ENCODE results near the gene F2. TPM values are rescaled to one million over a fixed set of nuclear protein-coding genes. Genes with fewer than 3 reads are reported as not detected.

F2 gene
- total RNA-seq, 1 donor: not detected

GRCh38 chr11:46684367-46684766 lies 34.6 kb upstream of the F2 start:
- peaks cover 3% of the 10 kb centered on the region for H4K20me1 ChIP-seq (ENCODE audit: insufficient read depth, low read length)
- no peak for TF ChIP-seq CTCF (IDR thresholded peaks at IDR 0.05; ENCODE audit: extremely low read depth, low read depth, low read length)
- H3K4me3 ChIP-seq (ENCODE audit: insufficient read depth, low read length): no peak overlapping the region
- H3K27ac ChIP-seq (ENCODE audit: low read depth, low read length): no peak overlapping the region
- H3K4me1 ChIP-seq (ENCODE audit: insufficient read depth, low read length): peaks cover 11% of the 10 kb centered on the region
- no peaks in the 10 kb centered on the region for H3K9me3 ChIP-seq (ENCODE audit: low read depth, low read length)
- H3K4me2 ChIP-seq (ENCODE audit: insufficient read depth, low read length): no peak overlapping the region
- peaks cover 59% of the 10 kb centered on the region for H3K36me3 ChIP-seq (ENCODE audit: insufficient read depth, low read length)
- no peaks in the 10 kb centered on the region for H3K27me3 ChIP-seq (ENCODE audit: insufficient read depth, low read length)
- DNase-seq (ENCODE audit: insufficient read length, low spot score, missing footprints): peak; percentile 85
- H2AFZ ChIP-seq (ENCODE audit: low read length): no peak overlapping the region
- peaks cover 14% of the 10 kb centered on the region for H3K79me2 ChIP-seq (ENCODE audit: insufficient read depth, low read length)

GRCh38 chr11:46686886-46687795 lies 31.9 kb upstream of the F2 start:
- no peak for TF ChIP-seq CTCF (IDR thresholded peaks at IDR 0.05; ENCODE audit: extremely low read depth, low read depth, low read length)
- H3K79me2 ChIP-seq (ENCODE audit: insufficient read depth, low read length): peaks cover 19% of the 10 kb centered on the region
- H3K9me3 ChIP-seq (ENCODE audit: low read depth, low read length): no peaks in the 10 kb centered on the region
- H3K4me1 ChIP-seq (ENCODE audit: insufficient read depth, low read length): peaks cover 11% of the 10 kb centered on the region
- no peaks in the 10 kb centered on the region for H3K27me3 ChIP-seq (ENCODE audit: insufficient read depth, low read length)
- H2AFZ ChIP-seq (ENCODE audit: low read length): no peak overlapping the region
- H3K27ac ChIP-seq (ENCODE audit: low read depth, low read length): peak overlapping the region; percentile 69
- peaks cover 40% of the 10 kb centered on the region for H3K36me3 ChIP-seq (ENCODE audit: insufficient read depth, low read length)
- H4K20me1 ChIP-seq (ENCODE audit: insufficient read depth, low read length): peaks cover 3% of the 10 kb centered on the region
- no peak overlapping the region for H3K4me3 ChIP-seq (ENCODE audit: insufficient read depth, low read length)
- DNase-seq (ENCODE audit: insufficient read length, low spot score, missing footprints): peak; percentile 98
- H3K4me2 ChIP-seq (ENCODE audit: insufficient read depth, low read length): peak overlapping the region; percentile 13

- Histone ChIP-seq H4K20me1 (ENCODE audit: insufficient read depth, low read length) (peaks cover under 1% of the 10 kb centered on the region), H2AFZ (ENCODE audit: low read length) (no peak overlapping the region), H3K27me3 (ENCODE audit: insufficient read depth, low read length) (no peaks in the 10 kb centered on the region), H3K4me1 (ENCODE audit: insufficient read depth, low read length) (peaks cover 19% of the 10 kb centered on the region), H3K4me3 (ENCODE audit: insufficient read depth, low read length) (no peak overlapping the region), H3K27ac (ENCODE audit: low read depth, low read length) (no peak overlapping the region), H3K79me2 (ENCODE audit: insufficient read depth, low read length) (peaks cover 28% of the 10 kb centered on the region), H3K9me3 (ENCODE audit: low read depth, low read length) (no peaks in the 10 kb centered on the region), H3K4me2 (ENCODE audit: insufficient read depth, low read length) (no peak overlapping the region), H3K36me3 (ENCODE audit: insufficient read depth, low read length) (peaks cover 51% of the 10 kb centered on the region)
- no peak for DNase-seq (ENCODE audit: insufficient read length, low spot score, missing footprints)
- no peak for TF ChIP-seq CTCF (IDR thresholded peaks at IDR 0.05; ENCODE audit: extremely low read depth, low read depth, low read length)
Measured at GRCh38 chr11:46690702-46691101, 28.3 kb upstream of the F2 start.

- Histone ChIP-seq H3K4me3 (ENCODE audit: insufficient read depth, low read length) (no peak overlapping the region), H3K79me2 (ENCODE audit: insufficient read depth, low read length) (peaks cover 38% of the 10 kb centered on the region), H3K4me2 (ENCODE audit: insufficient read depth, low read length) (no peak overlapping the region), H4K20me1 (ENCODE audit: insufficient read depth, low read length) (peaks cover 12% of the 10 kb centered on the region), H2AFZ (ENCODE audit: low read length) (no peak overlapping the region), H3K27me3 (ENCODE audit: insufficient read depth, low read length) (no peaks in the 10 kb centered on the region), H3K4me1 (ENCODE audit: insufficient read depth, low read length) (peaks cover 16% of the 10 kb centered on the region), H3K27ac (ENCODE audit: low read depth, low read length) (no peak overlapping the region), H3K36me3 (ENCODE audit: insufficient read depth, low read length) (peaks cover 44% of the 10 kb centered on the region), H3K9me3 (ENCODE audit: low read depth, low read length) (no peaks in the 10 kb centered on the region)
- no peak for TF ChIP-seq CTCF (IDR thresholded peaks at IDR 0.05; ENCODE audit: extremely low read depth, low read depth, low read length)
- no peak for DNase-seq (ENCODE audit: insufficient read length, low spot score, missing footprints)
Measured at GRCh38 chr11:46692450-46692849, 26.6 kb upstream of the F2 start.

Measured in osteoblast (primary cell).